ENCODE results near the gene TRIP6.

- TF ChIP-seq, protein P1, sequence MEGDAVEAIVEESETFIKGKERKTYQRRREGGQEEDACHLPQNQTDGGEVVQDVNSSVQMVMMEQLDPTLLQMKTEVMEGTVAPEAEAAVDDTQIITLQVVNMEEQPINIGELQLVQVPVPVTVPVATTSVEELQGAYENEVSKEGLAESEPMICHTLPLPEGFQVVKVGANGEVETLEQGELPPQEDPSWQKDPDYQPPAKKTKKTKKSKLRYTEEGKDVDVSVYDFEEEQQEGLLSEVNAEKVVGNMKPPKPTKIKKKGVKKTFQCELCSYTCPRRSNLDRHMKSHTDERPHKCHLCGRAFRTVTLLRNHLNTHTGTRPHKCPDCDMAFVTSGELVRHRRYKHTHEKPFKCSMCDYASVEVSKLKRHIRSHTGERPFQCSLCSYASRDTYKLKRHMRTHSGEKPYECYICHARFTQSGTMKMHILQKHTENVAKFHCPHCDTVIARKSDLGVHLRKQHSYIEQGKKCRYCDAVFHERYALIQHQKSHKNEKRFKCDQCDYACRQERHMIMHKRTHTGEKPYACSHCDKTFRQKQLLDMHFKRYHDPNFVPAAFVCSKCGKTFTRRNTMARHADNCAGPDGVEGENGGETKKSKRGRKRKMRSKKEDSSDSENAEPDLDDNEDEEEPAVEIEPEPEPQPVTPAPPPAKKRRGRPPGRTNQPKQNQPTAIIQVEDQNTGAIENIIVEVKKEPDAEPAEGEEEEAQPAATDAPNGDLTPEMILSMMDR (IDR thresholded peaks at IDR 0.05) = no peak
- TF ChIP-seq POLR2A (IDR thresholded peaks at IDR 0.05; ENCODE audit: low read depth) (no peak), POLR2AphosphoS5 (IDR thresholded peaks at IDR 0.05) (no peak)
Measured at GRCh38 chr7:100867776-100868485, 744 bp downstream of the TRIP6 start.

Measured in esophagus muscularis mucosa (tissue), 3 donors.